ENCODE measurements around the gene SPATA45.

SPATA45 gene

DNA sequence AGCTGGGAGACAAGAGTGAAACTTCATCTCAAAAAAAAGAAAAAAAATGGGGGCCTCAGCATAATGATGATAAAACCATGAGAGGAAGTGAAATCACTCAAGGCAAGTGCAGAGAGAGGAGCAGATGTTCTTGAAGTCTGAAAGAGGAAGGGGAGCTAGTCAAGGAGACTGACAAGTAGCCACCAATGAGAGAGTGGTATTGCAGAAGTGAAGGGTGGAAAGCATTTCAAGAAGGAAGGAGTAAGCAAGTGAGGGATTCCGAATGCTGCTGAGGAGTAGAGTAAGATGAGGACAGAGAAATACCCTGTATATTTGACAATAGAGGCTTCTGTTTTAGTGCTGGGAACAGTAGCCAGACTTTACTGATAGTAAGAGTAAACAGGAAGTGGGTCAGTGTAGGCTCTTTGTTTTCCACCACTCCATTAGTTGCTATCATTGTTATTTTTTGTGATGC is 52.9 kb downstream of the SPATA45 start:
- no peaks in the 10 kb centered on the region for H3K27me3 ChIP-seq (ENCODE audit: low read depth, low read length)
- no peaks in the 10 kb centered on the region for H3K9me3 ChIP-seq (ENCODE audit: control insufficient read depth in 1 of 2, low read length in 2 of 2)
- H3K36me3 ChIP-seq (ENCODE audit: control insufficient read depth in 1 of 2, insufficient read depth in 2 of 2, low read length in 2 of 2) = peaks cover 4 to 15% of the 10 kb centered on the region in 2 donors
- H3K4me1 ChIP-seq (ENCODE audit: control insufficient read depth in 1 of 2, insufficient read depth in 2 of 2, low read length in 2 of 2) = peaks cover 4 to 19% of the 10 kb centered on the region in 2 donors
- H3K4me3 ChIP-seq (ENCODE audit: low read depth in 1 of 2, low read length in 2 of 2) = no peak overlapping the region
- H3K27ac ChIP-seq (ENCODE audit: low read length) = no peak overlapping the region

DNA sequence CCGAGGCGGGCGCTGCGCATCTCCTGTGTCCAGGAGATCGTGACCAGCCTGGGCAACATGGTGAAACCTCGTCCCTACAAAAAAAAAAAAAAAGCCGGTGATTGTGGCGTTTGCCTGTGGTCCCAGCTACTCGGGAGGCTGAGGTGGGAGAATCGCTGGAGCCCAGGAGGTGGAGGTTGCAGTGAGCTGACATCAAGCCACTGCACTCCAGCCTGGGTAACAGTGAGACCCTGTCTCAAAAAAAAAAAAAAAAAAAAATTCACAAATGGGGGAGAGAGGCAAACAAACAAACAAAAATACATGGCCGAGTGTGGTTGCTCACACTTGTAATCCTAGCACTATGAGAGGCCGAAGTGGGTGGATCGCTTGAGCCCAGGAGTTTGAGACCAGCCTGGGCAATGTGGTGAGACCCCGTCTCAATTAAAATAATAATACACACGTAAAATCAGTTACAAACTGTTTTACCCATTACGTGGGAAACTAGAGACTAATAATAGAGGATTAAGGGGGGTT is 55.0 kb downstream of the SPATA45 start:
- H3K4me1 ChIP-seq (ENCODE audit: control insufficient read depth in 1 of 2, insufficient read depth in 2 of 2, low read length in 2 of 2) = peaks cover 4 to 21% of the 10 kb centered on the region in 2 donors
- no peaks in the 10 kb centered on the region for H3K27me3 ChIP-seq (ENCODE audit: low read depth, low read length)
- no peaks in the 10 kb centered on the region for H3K9me3 ChIP-seq (ENCODE audit: control insufficient read depth in 1 of 2, low read length in 2 of 2)
- peak overlapping the region; percentile 99 for H3K27ac ChIP-seq (ENCODE audit: low read length)
- peak overlapping the region; percentile 96 to 99 for H3K4me3 ChIP-seq (ENCODE audit: low read depth in 1 of 2, low read length in 2 of 2)
- H3K36me3 ChIP-seq (ENCODE audit: control insufficient read depth in 1 of 2, insufficient read depth in 2 of 2, low read length in 2 of 2) = peaks cover 0 to 6% of the 10 kb centered on the region in 2 donors

DNA sequence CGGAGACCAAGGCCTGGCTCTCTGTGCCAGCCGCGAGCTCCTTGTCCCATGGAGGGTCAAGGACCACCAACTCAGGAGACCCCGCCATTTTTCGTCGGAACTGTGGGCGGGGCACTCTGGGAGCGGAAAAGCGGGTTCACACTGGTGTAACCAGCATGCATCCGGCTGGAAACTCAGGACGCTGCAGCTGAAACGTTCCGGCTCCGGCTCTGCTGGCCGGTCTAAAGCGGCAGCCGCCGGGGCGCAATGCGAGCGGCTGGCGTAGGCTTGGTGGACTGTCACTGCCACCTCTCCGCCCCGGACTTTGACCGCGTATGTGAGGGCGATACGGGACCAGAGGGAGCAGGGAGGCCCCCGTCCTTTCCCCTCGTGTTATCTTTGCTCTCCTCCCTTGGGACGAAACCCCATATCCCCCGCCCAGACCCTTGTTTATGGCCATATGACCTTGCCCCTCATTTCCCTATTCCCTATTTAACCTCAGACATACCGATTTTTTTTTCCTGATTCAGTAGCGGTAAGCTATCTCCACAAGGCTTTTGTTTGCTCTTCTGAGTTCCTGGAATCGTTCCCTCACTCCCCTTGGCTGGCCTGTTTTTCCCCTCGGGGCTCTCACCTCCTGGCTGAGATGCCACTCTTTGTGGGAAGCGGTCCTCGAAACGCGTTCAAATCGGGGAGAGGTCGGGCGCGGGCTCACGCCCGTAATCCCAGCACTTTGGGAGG is 55.6 kb downstream of the SPATA45 start, which contains the start of the genes NSL1 and TATDN3:
NSL1 (minus strand) TSS at position 102 of the 720 bp plus-strand sequence; CDS start at position 88, 14 bp downstream.
TATDN3 (plus strand) TSS at position 219 of the 720 bp plus-strand sequence; CDS start at position 247, 28 bp downstream.
- Histone ChIP-seq H3K36me3 (ENCODE audit: control insufficient read depth in 1 of 2, insufficient read depth in 2 of 2, low read length in 2 of 2) (peaks cover 0 to 8% of the 10 kb centered on the region in 2 donors), H3K4me3 (ENCODE audit: low read depth in 1 of 2, low read length in 2 of 2) (peak within 1 kb of the TSS; percentile 96 to 99), H3K9me3 (ENCODE audit: control insufficient read depth in 1 of 2, low read length in 2 of 2) (no peaks in the 10 kb centered on the region), H3K27ac (ENCODE audit: low read length) (peak within 1 kb of the TSS; percentile 99), H3K27me3 (ENCODE audit: low read depth, low read length) (no peaks in the 10 kb centered on the region), H3K4me1 (ENCODE audit: control insufficient read depth in 1 of 2, insufficient read depth in 2 of 2, low read length in 2 of 2) (peaks cover 4 to 21% of the 10 kb centered on the region in 2 donors)

DNA sequence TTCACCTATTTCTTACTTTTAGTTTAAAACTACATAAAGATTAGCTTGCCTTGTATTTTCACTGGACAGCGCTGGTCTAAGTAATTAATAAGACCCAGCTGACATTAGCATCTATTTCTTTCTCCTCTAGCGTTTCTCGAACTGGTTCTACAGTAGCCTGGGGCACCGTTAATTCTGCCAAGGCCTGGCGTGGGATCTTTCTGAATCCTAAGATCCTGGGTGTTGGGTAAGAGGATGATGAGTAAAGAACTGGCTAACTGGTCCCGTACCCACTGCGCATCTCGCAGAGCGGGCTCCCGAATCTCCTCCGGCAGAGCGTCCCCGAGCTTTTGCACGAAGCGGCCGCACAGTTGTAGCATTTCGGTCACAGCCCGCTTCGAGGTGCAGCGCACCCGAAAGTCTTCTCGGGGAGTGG is 56.2 kb downstream of the SPATA45 start:
- H3K9me3 ChIP-seq (ENCODE audit: control insufficient read depth in 1 of 2, low read length in 2 of 2) = no peaks in the 10 kb centered on the region
- H3K27me3 ChIP-seq (ENCODE audit: low read depth, low read length) = no peaks in the 10 kb centered on the region

DNA sequence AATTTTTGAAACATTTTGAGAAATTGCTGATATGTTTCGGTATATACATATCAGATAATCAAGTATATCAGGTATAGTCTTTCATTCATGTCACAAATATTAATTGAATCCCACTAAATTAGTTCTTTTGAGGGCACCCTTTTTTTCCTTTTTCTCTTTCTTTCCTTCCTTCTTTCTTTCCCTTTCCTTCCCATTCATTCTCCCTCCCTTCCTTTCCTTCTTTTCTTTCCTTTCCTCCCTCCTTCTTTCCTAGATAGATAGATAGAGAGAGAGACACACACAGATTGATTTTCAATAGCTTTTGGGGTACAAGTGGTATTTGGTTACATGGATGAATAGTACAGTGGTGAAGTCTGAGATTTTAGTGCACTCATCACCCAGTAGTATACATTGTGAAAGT is 61.6 kb downstream of the SPATA45 start:
- Histone ChIP-seq H3K27me3 (ENCODE audit: low read depth, low read length) (no peaks in the 10 kb centered on the region), H3K36me3 (ENCODE audit: control insufficient read depth in 1 of 2, insufficient read depth in 2 of 2, low read length in 2 of 2) (peaks cover 23 to 42% of the 10 kb centered on the region in 2 donors), H3K4me1 (ENCODE audit: control insufficient read depth in 1 of 2, insufficient read depth in 2 of 2, low read length in 2 of 2) (peaks cover 0 to 13% of the 10 kb centered on the region in 2 donors), H3K4me3 (ENCODE audit: low read depth in 1 of 2, low read length in 2 of 2) (no peak overlapping the region), H3K27ac (ENCODE audit: low read length) (no peak overlapping the region), H3K9me3 (ENCODE audit: control insufficient read depth in 1 of 2, low read length in 2 of 2) (no peaks in the 10 kb centered on the region)

More for the DNA sequence above, 56.2 kb downstream of the SPATA45 start:
- H3K36me3 ChIP-seq (ENCODE audit: control insufficient read depth in 1 of 2, insufficient read depth in 2 of 2, low read length in 2 of 2) = peaks cover 0 to 9% of the 10 kb centered on the region in 2 donors
- H3K4me1 ChIP-seq (ENCODE audit: control insufficient read depth in 1 of 2, insufficient read depth in 2 of 2, low read length in 2 of 2) = peaks cover 4 to 21% of the 10 kb centered on the region in 2 donors
- H3K27ac ChIP-seq (ENCODE audit: low read length) = peak overlapping the region; percentile 99
- peak overlapping the region; percentile 96 to 99 for H3K4me3 ChIP-seq (ENCODE audit: low read depth in 1 of 2, low read length in 2 of 2)

DNA sequence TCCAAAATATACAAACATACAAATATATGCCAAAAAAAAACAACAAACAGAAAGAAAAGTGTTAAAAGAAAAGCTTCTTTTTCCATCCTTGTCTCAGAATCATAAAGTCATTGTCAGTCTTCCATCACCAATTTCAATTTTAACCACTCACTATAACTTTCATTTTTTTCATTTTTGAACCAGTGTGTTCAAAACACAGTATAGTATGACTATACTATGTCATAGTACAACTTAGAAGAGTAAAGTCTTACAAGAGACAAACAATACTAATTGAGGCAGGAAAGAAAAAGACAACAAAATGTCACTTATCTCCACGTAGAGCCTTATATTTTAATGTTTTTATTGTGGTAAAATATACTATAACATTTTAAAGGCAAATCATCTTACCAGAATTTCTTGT is 63.5 kb downstream of the SPATA45 start:
- no peaks in the 10 kb centered on the region for H3K4me1 ChIP-seq (ENCODE audit: control insufficient read depth in 1 of 2, insufficient read depth in 2 of 2, low read length in 2 of 2)

DNA sequence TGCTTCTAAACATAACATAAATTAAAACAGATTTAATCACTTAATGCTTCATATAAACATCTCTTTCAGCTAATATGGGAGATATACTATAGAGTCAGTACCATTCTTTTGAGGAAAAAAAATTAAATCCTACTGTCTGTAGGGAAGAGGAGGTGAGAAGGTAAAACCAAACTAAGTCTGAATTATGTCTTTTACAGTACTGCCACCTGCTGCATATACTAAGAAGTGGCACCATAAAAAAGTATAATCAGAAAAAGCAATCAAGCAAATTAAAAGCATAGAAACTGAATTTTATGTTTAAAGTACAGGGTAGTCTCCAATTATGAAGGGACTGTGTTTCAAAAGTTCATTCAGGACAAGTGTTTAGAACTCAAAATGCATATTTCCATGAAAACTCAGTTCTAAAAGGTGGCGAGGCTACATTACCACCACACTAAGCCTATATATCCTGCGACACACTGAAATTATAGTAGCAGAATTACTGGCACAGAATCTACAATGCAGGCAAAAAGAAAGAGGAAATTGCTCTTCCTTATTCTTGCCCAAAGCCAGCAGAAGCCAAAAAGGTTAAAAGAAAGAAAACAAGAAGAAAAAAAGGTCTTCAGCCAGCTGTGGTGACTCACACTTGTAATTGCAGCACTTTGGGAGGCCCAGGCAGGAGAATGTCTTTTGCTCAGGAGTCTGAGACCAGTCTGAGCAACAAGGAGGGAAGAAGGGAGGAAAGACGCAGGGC is 64.9 kb downstream of the SPATA45 start:
- H3K4me1 ChIP-seq (ENCODE audit: control insufficient read depth in 1 of 2, insufficient read depth in 2 of 2, low read length in 2 of 2) = no peaks in the 10 kb centered on the region
- H3K27ac ChIP-seq (ENCODE audit: low read length) = no peak overlapping the region
- no peaks in the 10 kb centered on the region for H3K27me3 ChIP-seq (ENCODE audit: low read depth, low read length)
- no peaks in the 10 kb centered on the region for H3K9me3 ChIP-seq (ENCODE audit: control insufficient read depth in 1 of 2, low read length in 2 of 2)
- no peak overlapping the region for H3K4me3 ChIP-seq (ENCODE audit: low read depth in 1 of 2, low read length in 2 of 2)
- H3K36me3 ChIP-seq (ENCODE audit: control insufficient read depth in 1 of 2, insufficient read depth in 2 of 2, low read length in 2 of 2) = peaks cover 23 to 44% of the 10 kb centered on the region in 2 donors

More for the DNA sequence above, 63.5 kb downstream of the SPATA45 start:
- Histone ChIP-seq H3K27ac (ENCODE audit: low read length) (no peak overlapping the region), H3K36me3 (ENCODE audit: control insufficient read depth in 1 of 2, insufficient read depth in 2 of 2, low read length in 2 of 2) (peaks cover 23 to 44% of the 10 kb centered on the region in 2 donors), H3K27me3 (ENCODE audit: low read depth, low read length) (no peaks in the 10 kb centered on the region), H3K4me3 (ENCODE audit: low read depth in 1 of 2, low read length in 2 of 2) (no peak overlapping the region), H3K9me3 (ENCODE audit: control insufficient read depth in 1 of 2, low read length in 2 of 2) (no peaks in the 10 kb centered on the region)

DNA sequence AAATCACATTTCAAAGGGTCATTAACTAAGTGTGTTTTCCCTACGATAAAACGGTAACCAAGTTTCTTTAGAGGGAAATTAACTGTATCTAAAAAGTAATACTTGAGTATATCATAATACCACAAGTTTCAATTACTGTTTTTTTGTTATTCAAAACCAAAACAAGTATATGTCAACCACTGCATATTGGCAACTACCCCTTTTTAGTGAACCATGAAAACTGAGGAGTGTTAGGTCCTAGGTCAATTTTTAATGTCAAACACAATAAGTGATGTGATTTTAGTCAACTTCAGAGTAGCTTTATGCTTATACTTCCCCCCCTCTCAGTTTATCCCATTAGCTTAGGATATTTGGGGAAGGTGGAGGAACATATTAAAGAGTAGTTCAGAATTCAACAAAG is 66.2 kb downstream of the SPATA45 start:
- no peaks in the 10 kb centered on the region for H3K4me1 ChIP-seq (ENCODE audit: control insufficient read depth in 1 of 2, insufficient read depth in 2 of 2, low read length in 2 of 2)
- H3K4me3 ChIP-seq (ENCODE audit: low read depth in 1 of 2, low read length in 2 of 2) = no peak overlapping the region
- H3K36me3 ChIP-seq (ENCODE audit: control insufficient read depth in 1 of 2, insufficient read depth in 2 of 2, low read length in 2 of 2) = peaks cover 23 to 35% of the 10 kb centered on the region in 2 donors
- no peaks in the 10 kb centered on the region for H3K9me3 ChIP-seq (ENCODE audit: control insufficient read depth in 1 of 2, low read length in 2 of 2)
- H3K27ac ChIP-seq (ENCODE audit: low read length) = no peak overlapping the region
- no peaks in the 10 kb centered on the region for H3K27me3 ChIP-seq (ENCODE audit: low read depth, low read length)

DNA sequence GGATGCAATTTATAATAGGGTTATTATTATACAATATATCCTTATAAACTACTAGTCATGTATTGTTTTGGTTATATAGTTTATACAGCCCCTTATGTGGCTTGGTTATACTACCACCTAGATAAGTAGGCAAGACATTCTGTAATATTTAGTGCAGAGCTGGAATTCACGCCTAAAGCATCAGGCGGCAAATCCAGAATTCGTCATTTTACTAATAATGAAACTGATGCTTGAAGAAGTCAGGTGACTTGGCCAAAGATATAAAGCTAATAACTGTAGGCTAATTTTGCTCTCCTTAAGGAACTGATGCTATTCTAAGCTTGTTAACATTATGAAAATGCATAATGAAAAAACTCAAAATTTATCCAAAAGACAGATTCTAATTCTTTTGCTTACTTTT is 66.7 kb downstream of the SPATA45 start:
- H3K36me3 ChIP-seq (ENCODE audit: control insufficient read depth in 1 of 2, insufficient read depth in 2 of 2, low read length in 2 of 2) = peaks cover 23 to 31% of the 10 kb centered on the region in 2 donors

More for the DNA sequence above, 66.7 kb downstream of the SPATA45 start:
- H3K4me3 ChIP-seq (ENCODE audit: low read depth in 1 of 2, low read length in 2 of 2) = no peak overlapping the region
- no peak overlapping the region for H3K27ac ChIP-seq (ENCODE audit: low read length)
- no peaks in the 10 kb centered on the region for H3K9me3 ChIP-seq (ENCODE audit: control insufficient read depth in 1 of 2, low read length in 2 of 2)
- no peaks in the 10 kb centered on the region for H3K4me1 ChIP-seq (ENCODE audit: control insufficient read depth in 1 of 2, insufficient read depth in 2 of 2, low read length in 2 of 2)
- H3K27me3 ChIP-seq (ENCODE audit: low read depth, low read length) = no peaks in the 10 kb centered on the region
